HepG2 (cell line): ENCODE data around the gene COMMD10. TPM values are rescaled to one million over a fixed set of nuclear protein-coding genes. Genes with fewer than 3 reads are reported as not detected.

ENCODE experiments used
- ATAC-seq: fragments of 200-7000 bp; cut with Tn5 transposase; 3 replicates; pipeline ENCODE4 v1.9.1; 2020; ENCODE audit warnings: mild to moderate bottlenecking, moderate library complexity
- BruUV-seq: library from RNA; stranded (reverse); fragments of 400-500 nt; replicated peaks from 2 replicates; lab custom pipeline; 2021; lab: Mats Ljungman, UMichigan
- CTCF ChIA-PET: fragments of 300-600 bp; formaldehyde crosslinking; extraction: SDS; loops from one replicate; lab custom pipeline; 2021; ENCODE audit warnings: low total read pairs, inconsistent platforms, low intra/inter-chr PET ratio; lab: Yijun Ruan, JAX
- POLR2A ChIA-PET: fragments of 350-600 bp; sonication (Branson Sonifier 250); formaldehyde crosslinking; loops from one replicate; lab custom pipeline; 2020; ENCODE audit warnings: antibody characterized with exemption, inconsistent platforms; lab: Yijun Ruan, JAX
- DNase-seq: peaks from one replicate; pipeline ENCODE4 v3.0.0-alpha.2; 2015; ENCODE audit warnings: low spot score
- FAIRE-seq: peaks from 3 replicates; lab custom pipeline; 2011; peaks lifted over from hg19 to GRCh38; lab: Jason Lieb, UNC
- H2AFZ ChIP-seq: one replicate; pipeline ENCODE4 v1.6.1; 2011; ENCODE audit warnings: low read length, inconsistent platforms
- H3K27ac ChIP-seq: fragments of 300-600 bp; 3 replicates; pipeline ENCODE4 v1.8.0; 2011; ENCODE audit warnings: mixed run types, mild to moderate bottlenecking, mixed read lengths, low read length, inconsistent platforms; ENCODE audit not compliant: insufficient read depth; ENCODE audit errors: extremely low read length
- H3K27me3 ChIP-seq, 2 experiments: fragments of 200-600 bp in 1 of 2; 2 replicates in 1 of 2; 3 replicates in 1 of 2; pipeline versions ENCODE4 v1.6.0 to v1.8.0; 2011; ENCODE audit warnings: low read length in 2 of 2, mild to moderate bottlenecking in 2 of 2, moderate library complexity in 2 of 2, inconsistent platforms in 1 of 2; ENCODE audit not compliant: insufficient read depth in 2 of 2, control insufficient read depth in 1 of 2
- H3K36me3 ChIP-seq, 2 experiments: fragments of 200-600 bp in 1 of 2; replicated peaks in 1 of 2; 2 replicates in 1 of 2; 3 replicates in 1 of 2; pipeline versions ENCODE4 v1.5.1 to v1.8.0; 2011; ENCODE audit warnings: low read length in 2 of 2, inconsistent platforms in 1 of 2; ENCODE audit not compliant: insufficient read depth in 2 of 2, control insufficient read depth in 1 of 2
- H3K4me1 ChIP-seq: 2 replicates; pipeline ENCODE4 v1.5.1; 2012; ENCODE audit warnings: low read length, inconsistent platforms; ENCODE audit not compliant: insufficient read depth
- H3K4me2 ChIP-seq: 2 replicates; pipeline ENCODE4 v1.6.0; 2011; ENCODE audit warnings: low read depth, low read length, inconsistent platforms
- H3K4me3 ChIP-seq, 3 experiments: fragments of 200-600 bp in 1 of 3; sonication (generic), shearing (Covaris generic) in 1 of 3; replicated peaks in 1 of 3; 2 replicates each; pipeline ENCODE4 v1.5.1; 2011 to 2016; ENCODE audit warnings: low read length in 3 of 3, inconsistent platforms in 2 of 3, low read depth in 2 of 3, mild to moderate bottlenecking in 2 of 3, control low read depth in 1 of 3, mixed read lengths in 1 of 3; ENCODE audit not compliant: insufficient read depth in 1 of 3
- H3K79me2 ChIP-seq: one replicate; pipeline ENCODE4 v1.6.1; 2011; ENCODE audit warnings: low read length, inconsistent platforms; ENCODE audit not compliant: insufficient read depth
- H3K9ac ChIP-seq: 2 replicates; pipeline ENCODE4 v1.6.0; 2011; ENCODE audit warnings: mild to moderate bottlenecking, low read depth, low read length, inconsistent platforms; ENCODE audit not compliant: insufficient read depth
- H3K9me3 ChIP-seq: 2 replicates; pipeline ENCODE4 v1.5.1; 2012; ENCODE audit warnings: mild to moderate bottlenecking, low read length
- H4K20me1 ChIP-seq: 2 replicates; pipeline ENCODE4 v1.6.0; 2011; ENCODE audit warnings: inconsistent platforms, mild to moderate bottlenecking, low read length, moderate library complexity; ENCODE audit not compliant: insufficient read depth
- ELF1 ChIP-seq: sonication (generic); formaldehyde crosslinking; IDR thresholded peaks from 2 replicates; pipeline ENCODE4 v1.4.0; 2020; ENCODE audit warnings: missing genetic modification reagents
- RARA ChIP-seq: IDR thresholded peaks from 2 replicates; pipeline ENCODE4 v1.6.1; 2016; ENCODE audit warnings: missing genetic modification reagents, missing compliant biosample characterization
- SMYD3 ChIP-seq: sonication (generic); formaldehyde crosslinking; IDR thresholded peaks from 2 replicates; pipeline ENCODE4 v1.8.1; 2023; ENCODE audit warnings: mild to moderate bottlenecking, missing genetic modification reagents
- SRSF4 ChIP-seq: fragments of 200-400 bp; formaldehyde crosslinking; IDR thresholded peaks from one replicate; pipeline ENCODE4 v1.6.1; 2018; ENCODE audit warnings: mild to moderate bottlenecking, low read depth, low read length, moderate library complexity; ENCODE audit not compliant: poor library complexity, severe bottlenecking
- ZNF10 ChIP-seq: sonication (generic); formaldehyde crosslinking; IDR thresholded peaks from 2 replicates; pipeline ENCODE4 v1.4.0; 2020; ENCODE audit warnings: mild to moderate bottlenecking, low read depth, missing genetic modification reagents, borderline replicate concordance
- ZNF160 ChIP-seq: sonication (generic); formaldehyde crosslinking; IDR thresholded peaks from 2 replicates; pipeline ENCODE4 v1.8.0; 2022; ENCODE audit warnings: mild to moderate bottlenecking, inconsistent platforms, missing genetic modification reagents
- ZNF652 ChIP-seq: IDR thresholded peaks from 2 replicates; pipeline ENCODE4 v1.6.1; 2016; ENCODE audit warnings: low read depth, borderline replicate concordance
- WGBS: methylation state at CpG from one replicate; pipeline ENCODE4 v1.1.6; 2017; ENCODE audit warnings: low lambda C conversion rate; 5-methylcytosine and 5-hydroxymethylcytosine counted together
- in situ Hi-C: cut with HindIII; loops from 2 replicates; pipeline ENCODE4 v1.10.0; 2017; ENCODE audit warnings: low pct_unique_long_range_greater_than_20kb; ENCODE audit not compliant: extremely low pct_ligation_motif_present
- intact Hi-C: fragments of 100-400 bp; cut with micrococcal nuclease; formaldehyde crosslinking; loops from one replicate; pipeline ENCODE4 v1.10.0; 2022; ENCODE audit not compliant: unreplicated experiment
- polyA plus RNA-seq, 8 experiments: library from polyadenylated mRNA; depleted of rRNA in 3 of 8; stranded (reverse) in 7 of 8; unstranded in 1 of 8; fragments of >200 nt; fragmentation: Illumina TruSeq in 4 of 8; extraction: Trizol in 4 of 8; gene quantifications; 2 replicates each; pipeline versions ENCODE4 v1.2.1 to v1.2.3, GENCODE V29; 2011 to 2016; ENCODE audit warnings: low read depth in 4 of 8, missing spikeins in 1 of 8, mixed read lengths in 1 of 8; ENCODE audit not compliant: insufficient read depth in 1 of 8
- total RNA-seq, 5 experiments: library from RNA; depleted of rRNA; stranded (reverse); fragments of >200 nt; fragmentation: Illumina TruSeq; extraction: Trizol; gene quantifications; 2 replicates each; pipeline ENCODE4 v1.2.3, GENCODE V29; 2016; ENCODE audit warnings: low read depth in 1 of 5
- TF ChIP-seq, protein P1 (sequence below): sonication (generic); formaldehyde crosslinking; IDR thresholded peaks from 2 replicates; pipeline ENCODE4 v1.4.0; 2020; ENCODE audit warnings: missing genetic modification reagents
- TF ChIP-seq, protein P2 (sequence below): sonication (generic); formaldehyde crosslinking; IDR thresholded peaks from 2 replicates; pipeline ENCODE4 v1.5.0; 2020; ENCODE audit warnings: mild to moderate bottlenecking, missing genetic modification reagents, borderline replicate concordance
- TF ChIP-seq, protein P3 (sequence below): sonication (generic); formaldehyde crosslinking; conservative IDR thresholded peaks from 2 replicates; pipeline ENCODE4 v1.8.0; 2022; ENCODE audit warnings: mild to moderate bottlenecking, moderate library complexity, missing genetic modification reagents

The COMMD10 gene
- total and polyA plus RNA-seq, 2 of the 13 experiments (the other 11 are each of a cell fraction or from before 2014, with no cell fraction given) = 16.9 to 39.3 TPM

GRCh38 chr5:116078199-116078598 lies 6.6 kb upstream of the COMMD10 start:
- Histone ChIP-seq H3K4me1 (peaks cover 8% of the 10 kb centered on the region), H3K4me3 (no peak overlapping the region), H3K9me3 (no peaks in the 10 kb centered on the region), H3K9ac (no peak overlapping the region), H3K27ac (no peak overlapping the region), H3K36me3 (no peaks in the 10 kb centered on the region; a peak in 1 of 5 replicates), H4K20me1 (no peaks in the 10 kb centered on the region)
- no peak for FAIRE-seq
- TF ChIP-seq SRSF4 (no peak), SMYD3 (no peak), ZNF652 (no peak)
- TF ChIP-seq, all 625 proteins: peak for 0
- CTCF ChIA-PET = no interaction called here
- no peak overlapping the region for H2AFZ ChIP-seq
- in situ Hi-C loops = no loop called here
- H3K79me2 ChIP-seq = no peaks in the 10 kb centered on the region
- no peaks in the 10 kb centered on the region for H3K27me3 ChIP-seq
- 73% methylated on average over 5 of the region's 5 CpGs for WGBS
- ATAC-seq (no peak), DNase-seq (no peak)
- intact Hi-C loops = no loop called here
- BruUV-seq = no TSS peak
- POLR2A ChIA-PET = no interaction called here
- H3K4me2 ChIP-seq = no peak overlapping the region

DNA sequence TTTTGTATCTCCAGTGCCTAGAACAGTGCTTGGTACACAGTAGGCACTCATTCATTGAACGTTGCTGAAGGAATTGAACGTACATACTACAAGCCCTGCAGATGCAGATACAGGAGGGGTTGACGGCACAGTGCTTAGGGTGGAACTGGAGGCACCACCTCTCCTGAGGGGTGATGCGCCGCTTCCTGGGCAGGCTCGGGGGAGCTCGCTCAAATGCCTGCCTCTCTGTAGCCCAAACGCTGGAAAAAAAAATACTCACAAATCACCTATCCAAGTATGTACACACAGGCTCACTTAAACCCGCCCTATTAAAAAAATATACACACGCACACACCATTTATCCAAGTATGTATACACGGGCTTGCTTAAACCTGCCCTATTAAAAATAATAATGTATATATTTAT lies 536 bp upstream of the COMMD10 start:
- Histone ChIP-seq H3K9me3 (no peaks in the 10 kb centered on the region), H3K4me3 (peak overlapping the region; percentile 89 to 98 (median 98)), H3K36me3 (no peaks in the 10 kb centered on the region; a peak in 3 of 5 replicates), H3K4me2 (peak overlapping the region; percentile 96), H2AFZ (no peak overlapping the region), H3K4me1 (peaks cover 39% of the 10 kb centered on the region), H3K27me3 (no peaks in the 10 kb centered on the region; a peak in 1 of 5 replicates), H3K27ac (peak overlapping the region; percentile 89), H4K20me1 (no peaks in the 10 kb centered on the region), H3K79me2 (peaks cover 33% of the 10 kb centered on the region), H3K9ac (peak overlapping the region; percentile 95)
- no peak for ATAC-seq
- 46% methylated on average over 6 of the region's 11 CpGs for WGBS
- ChIA-PET POLR2A (interaction anchor here (1.0 to 1.7 kb wide), 3 partner anchors 8 to 540 kb away, joined by 3 to 7 read pairs (median 4); partner anchors contain the start of gene FEM1C), CTCF (no interaction called here)
- intact Hi-C loops (no loop called here), in situ Hi-C loops (no loop called here)
- no TSS peak for BruUV-seq
- DNase-seq = no peak
- no peak for FAIRE-seq
- TF ChIP-seq ZNF10 (CRISPR knock-in tag) (no peak), RARA (CRISPR knock-in tag) (no peak), ZNF160 (CRISPR knock-in tag) (no peak), ELF1 (CRISPR knock-in tag) (no peak)
- TF ChIP-seq, protein P1, sequence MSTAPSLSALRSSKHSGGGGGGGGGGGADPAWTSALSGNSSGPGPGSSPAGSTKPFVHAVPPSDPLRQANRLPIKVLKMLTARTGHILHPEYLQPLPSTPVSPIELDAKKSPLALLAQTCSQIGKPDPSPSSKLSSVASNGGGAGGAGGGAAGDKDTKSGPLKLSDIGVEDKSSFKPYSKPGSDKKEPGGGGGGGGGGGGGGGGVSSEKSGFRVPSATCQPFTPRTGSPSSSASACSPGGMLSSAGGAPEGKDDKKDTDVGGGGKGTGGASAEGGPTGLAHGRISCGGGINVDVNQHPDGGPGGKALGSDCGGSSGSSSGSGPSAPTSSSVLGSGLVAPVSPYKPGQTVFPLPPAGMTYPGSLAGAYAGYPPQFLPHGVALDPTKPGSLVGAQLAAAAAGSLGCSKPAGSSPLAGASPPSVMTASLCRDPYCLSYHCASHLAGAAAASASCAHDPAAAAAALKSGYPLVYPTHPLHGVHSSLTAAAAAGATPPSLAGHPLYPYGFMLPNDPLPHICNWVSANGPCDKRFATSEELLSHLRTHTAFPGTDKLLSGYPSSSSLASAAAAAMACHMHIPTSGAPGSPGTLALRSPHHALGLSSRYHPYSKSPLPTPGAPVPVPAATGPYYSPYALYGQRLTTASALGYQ (CRISPR knock-in tag) = 0 out of 2 replicates have a peak, but pooled peaks have one; percentile 3
- TF ChIP-seq, protein P2, sequence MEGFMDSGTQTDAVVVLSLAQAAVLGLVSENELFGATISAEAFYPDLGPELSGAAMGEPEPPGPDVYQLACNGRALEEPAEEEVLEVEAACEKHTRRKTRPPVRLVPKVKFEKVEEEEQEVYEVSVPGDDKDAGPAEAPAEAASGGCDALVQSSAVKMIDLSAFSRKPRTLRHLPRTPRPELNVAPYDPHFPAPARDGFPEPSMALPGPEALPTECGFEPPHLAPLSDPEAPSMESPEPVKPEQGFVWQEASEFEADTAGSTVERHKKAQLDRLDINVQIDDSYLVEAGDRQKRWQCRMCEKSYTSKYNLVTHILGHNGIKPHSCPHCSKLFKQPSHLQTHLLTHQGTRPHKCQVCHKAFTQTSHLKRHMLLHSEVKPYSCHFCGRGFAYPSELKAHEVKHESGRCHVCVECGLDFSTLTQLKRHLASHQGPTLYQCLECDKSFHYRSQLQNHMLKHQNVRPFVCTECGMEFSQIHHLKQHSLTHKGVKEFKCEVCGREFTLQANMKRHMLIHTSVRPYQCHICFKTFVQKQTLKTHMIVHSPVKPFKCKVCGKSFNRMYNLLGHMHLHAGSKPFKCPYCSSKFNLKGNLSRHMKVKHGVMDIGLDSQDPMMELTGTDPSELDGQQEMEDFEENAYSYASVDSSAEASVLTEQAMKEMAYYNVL = no peak
- TF ChIP-seq, protein P3, sequence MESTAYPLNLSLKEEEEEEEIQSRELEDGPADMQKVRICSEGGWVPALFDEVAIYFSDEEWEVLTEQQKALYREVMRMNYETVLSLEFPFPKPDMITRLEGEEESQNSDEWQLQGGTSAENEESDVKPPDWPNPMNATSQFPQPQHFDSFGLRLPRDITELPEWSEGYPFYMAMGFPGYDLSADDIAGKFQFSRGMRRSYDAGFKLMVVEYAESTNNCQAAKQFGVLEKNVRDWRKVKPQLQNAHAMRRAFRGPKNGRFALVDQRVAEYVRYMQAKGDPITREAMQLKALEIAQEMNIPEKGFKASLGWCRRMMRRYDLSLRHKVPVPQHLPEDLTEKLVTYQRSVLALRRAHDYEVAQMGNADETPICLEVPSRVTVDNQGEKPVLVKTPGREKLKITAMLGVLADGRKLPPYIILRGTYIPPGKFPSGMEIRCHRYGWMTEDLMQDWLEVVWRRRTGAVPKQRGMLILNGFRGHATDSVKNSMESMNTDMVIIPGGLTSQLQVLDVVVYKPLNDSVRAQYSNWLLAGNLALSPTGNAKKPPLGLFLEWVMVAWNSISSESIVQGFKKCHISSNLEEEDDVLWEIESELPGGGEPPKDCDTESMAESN (CRISPR knock-in tag) = no peak
